GM23338 (cell line): ENCODE measurements around the gene INPP4B. TPM values are rescaled to one million over a fixed set of nuclear protein-coding genes. Genes with fewer than 3 reads are reported as not detected.

Experiments
- ATAC-seq: fragments of 200-7000 bp; cut with Tn5 transposase; 3 replicates; pipeline ENCODE4 v1.9.1; 2020
- DNase-seq: peaks from one replicate; pipeline ENCODE4 v3.0.0-alpha.2; 2015; ENCODE audit warnings: low spot score
- H2AFZ ChIP-seq: fragments of 200-600 bp; sonication (generic); 2 replicates; pipeline ENCODE4 v1.8.0; 2016; ENCODE audit warnings: antibody characterized with exemption, mild to moderate bottlenecking, moderate library complexity
- H3F3A ChIP-seq: fragments of 200-600 bp; sonication (generic); replicated peaks from 2 replicates; pipeline ENCODE4 v1.8.0; 2017; ENCODE audit warnings: antibody characterized with exemption, mixed run types, low read depth
- H3K27ac ChIP-seq: fragments of 200-600 bp; sonication (generic); 2 replicates; pipeline ENCODE4 v1.6.1; 2016; ENCODE audit warnings: low read depth
- H3K27me3 ChIP-seq: fragments of 200-600 bp; sonication (generic); 2 replicates; pipeline ENCODE4 v1.8.0; 2016; ENCODE audit warnings: mild to moderate bottlenecking, mixed run types, moderate library complexity; ENCODE audit not compliant: insufficient read depth
- H3K36me3 ChIP-seq: fragments of 200-600 bp; sonication (generic); 2 replicates; pipeline ENCODE4 v1.8.0; 2016; ENCODE audit warnings: mild to moderate bottlenecking; ENCODE audit not compliant: insufficient read depth
- H3K4me1 ChIP-seq: fragments of 200-600 bp; sonication (generic); 2 replicates; pipeline ENCODE4 v1.8.0; 2016; ENCODE audit warnings: mild to moderate bottlenecking, moderate library complexity; ENCODE audit not compliant: insufficient read depth
- H3K4me2 ChIP-seq: fragments of 200-600 bp; sonication (generic); 2 replicates; pipeline ENCODE4 v1.7.1; 2017; ENCODE audit warnings: mixed run types
- H3K4me3 ChIP-seq: fragments of 200-600 bp; sonication (generic); 2 replicates; pipeline ENCODE4 v1.6.1; 2016; ENCODE audit warnings: mixed run types
- H3K79me2 ChIP-seq: fragments of 200-600 bp; sonication (generic); replicated peaks from 2 replicates; pipeline ENCODE4 v1.8.0; 2017; ENCODE audit warnings: mild to moderate bottlenecking; ENCODE audit not compliant: insufficient read depth
- H3K9me2 ChIP-seq: fragments of 200-600 bp; sonication (generic); 2 replicates; pipeline ENCODE4 v1.8.0; 2017; ENCODE audit not compliant: insufficient read depth
- H4K20me1 ChIP-seq: fragments of 200-600 bp; sonication (generic); replicated peaks from 2 replicates; pipeline ENCODE4 v1.8.0; 2017; ENCODE audit warnings: mild to moderate bottlenecking; ENCODE audit not compliant: insufficient read depth
- H3K27ac Mint-ChIP-seq: 2 replicates; pipeline ENCODE4 v1.8.0; 2020; ENCODE audit warnings: inconsistent platforms, mild to moderate bottlenecking, moderate library complexity, mixed read lengths
- H3K27me3 Mint-ChIP-seq: 3 replicates; pipeline ENCODE4 v1.8.0; 2022; ENCODE audit warnings: low read depth, mild to moderate bottlenecking, moderate library complexity, mixed read lengths, inconsistent platforms; ENCODE audit not compliant: insufficient read depth, poor library complexity
- H3K36me3 Mint-ChIP-seq: 3 replicates; pipeline ENCODE4 v1.8.0; 2021; ENCODE audit warnings: low read depth, mild to moderate bottlenecking, inconsistent platforms, moderate library complexity, mixed read lengths
- H3K4me1 Mint-ChIP-seq: 3 replicates; pipeline ENCODE4 v1.8.0; 2020; ENCODE audit warnings: mild to moderate bottlenecking, inconsistent platforms, mixed read lengths
- H3K4me3 Mint-ChIP-seq: 3 replicates; pipeline ENCODE4 v1.8.0; 2021; ENCODE audit warnings: moderate library complexity, mild to moderate bottlenecking, inconsistent platforms, mixed read lengths
- H3K9me3 Mint-ChIP-seq: 3 replicates; pipeline ENCODE4 v1.8.0; 2020; ENCODE audit warnings: moderate library complexity, mild to moderate bottlenecking, inconsistent platforms, mixed read lengths
- ZNF114 ChIP-seq: fragments of 250-450 bp; sonication (Bioruptor Pico); IDR thresholded peaks from 2 replicates; pipeline ENCODE4 v1.5.0; 2020; ENCODE audit warnings: mild to moderate bottlenecking, moderate library complexity
- ZNF331 ChIP-seq: fragments of 250-450 bp; sonication (Bioruptor Pico); IDR thresholded peaks from 2 replicates; pipeline ENCODE4 v1.5.0; 2020; ENCODE audit warnings: low read depth, mild to moderate bottlenecking, moderate library complexity
- polyA plus RNA-seq: library from polyadenylated mRNA; unstranded; fragments of >200 nt; fragmentation: Nextera tagmentation; extraction: Ambion mirVana; gene quantifications from 2 replicates; pipeline ENCODE4 v1.2.1, GENCODE V29; 2016
- total RNA-seq: library from RNA; depleted of rRNA; stranded (reverse); fragments of >200 nt; shearing (Covaris generic); gene quantifications from 2 replicates; pipeline ENCODE4 v1.2.3, GENCODE V29; 2014
- TF ChIP-seq, protein P1 (sequence below): fragments of 250-450 bp; sonication (Bioruptor Pico); IDR thresholded peaks from 2 replicates; pipeline ENCODE4 v1.5.0; 2020; ENCODE audit warnings: mild to moderate bottlenecking, moderate library complexity
- TF ChIP-seq, protein P2 (sequence below): IDR thresholded peaks from 2 replicates; pipeline ENCODE4 v1.6.1; 2016; ENCODE audit warnings: antibody characterized with exemption

INPP4B gene
- total and polyA plus RNA-seq, 2 experiments from 2014 or later, result 0.11 to 0.14 TPM

DNA sequence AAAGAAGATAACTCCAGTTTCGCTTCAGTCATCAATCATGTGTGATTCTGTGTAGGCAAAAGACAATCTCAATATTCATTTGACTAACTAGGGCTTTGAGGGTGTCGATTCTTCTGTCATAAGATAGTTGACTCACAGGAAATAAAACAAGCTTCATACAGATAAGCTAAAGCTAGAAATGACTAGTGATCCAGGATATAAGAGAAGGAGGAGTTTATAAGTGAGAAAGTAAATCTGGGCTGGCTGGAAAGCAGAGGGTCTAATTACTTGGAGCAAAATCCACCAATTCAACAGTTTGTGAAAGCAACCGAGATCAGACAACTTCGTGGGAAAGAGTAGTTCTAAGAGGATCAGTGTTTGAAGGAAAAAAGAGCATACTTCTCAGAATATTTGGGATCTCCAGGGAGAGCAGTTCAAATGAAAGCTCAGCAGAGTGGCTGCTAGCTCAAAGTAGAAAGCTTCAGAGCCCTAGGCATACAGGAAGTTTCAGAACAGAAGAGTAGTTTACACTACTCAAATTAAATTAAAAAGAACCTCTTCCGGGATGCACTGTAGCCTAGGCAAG lies 429.3 kb downstream of the INPP4B start (continued):
- TF ChIP-seq, protein P1, sequence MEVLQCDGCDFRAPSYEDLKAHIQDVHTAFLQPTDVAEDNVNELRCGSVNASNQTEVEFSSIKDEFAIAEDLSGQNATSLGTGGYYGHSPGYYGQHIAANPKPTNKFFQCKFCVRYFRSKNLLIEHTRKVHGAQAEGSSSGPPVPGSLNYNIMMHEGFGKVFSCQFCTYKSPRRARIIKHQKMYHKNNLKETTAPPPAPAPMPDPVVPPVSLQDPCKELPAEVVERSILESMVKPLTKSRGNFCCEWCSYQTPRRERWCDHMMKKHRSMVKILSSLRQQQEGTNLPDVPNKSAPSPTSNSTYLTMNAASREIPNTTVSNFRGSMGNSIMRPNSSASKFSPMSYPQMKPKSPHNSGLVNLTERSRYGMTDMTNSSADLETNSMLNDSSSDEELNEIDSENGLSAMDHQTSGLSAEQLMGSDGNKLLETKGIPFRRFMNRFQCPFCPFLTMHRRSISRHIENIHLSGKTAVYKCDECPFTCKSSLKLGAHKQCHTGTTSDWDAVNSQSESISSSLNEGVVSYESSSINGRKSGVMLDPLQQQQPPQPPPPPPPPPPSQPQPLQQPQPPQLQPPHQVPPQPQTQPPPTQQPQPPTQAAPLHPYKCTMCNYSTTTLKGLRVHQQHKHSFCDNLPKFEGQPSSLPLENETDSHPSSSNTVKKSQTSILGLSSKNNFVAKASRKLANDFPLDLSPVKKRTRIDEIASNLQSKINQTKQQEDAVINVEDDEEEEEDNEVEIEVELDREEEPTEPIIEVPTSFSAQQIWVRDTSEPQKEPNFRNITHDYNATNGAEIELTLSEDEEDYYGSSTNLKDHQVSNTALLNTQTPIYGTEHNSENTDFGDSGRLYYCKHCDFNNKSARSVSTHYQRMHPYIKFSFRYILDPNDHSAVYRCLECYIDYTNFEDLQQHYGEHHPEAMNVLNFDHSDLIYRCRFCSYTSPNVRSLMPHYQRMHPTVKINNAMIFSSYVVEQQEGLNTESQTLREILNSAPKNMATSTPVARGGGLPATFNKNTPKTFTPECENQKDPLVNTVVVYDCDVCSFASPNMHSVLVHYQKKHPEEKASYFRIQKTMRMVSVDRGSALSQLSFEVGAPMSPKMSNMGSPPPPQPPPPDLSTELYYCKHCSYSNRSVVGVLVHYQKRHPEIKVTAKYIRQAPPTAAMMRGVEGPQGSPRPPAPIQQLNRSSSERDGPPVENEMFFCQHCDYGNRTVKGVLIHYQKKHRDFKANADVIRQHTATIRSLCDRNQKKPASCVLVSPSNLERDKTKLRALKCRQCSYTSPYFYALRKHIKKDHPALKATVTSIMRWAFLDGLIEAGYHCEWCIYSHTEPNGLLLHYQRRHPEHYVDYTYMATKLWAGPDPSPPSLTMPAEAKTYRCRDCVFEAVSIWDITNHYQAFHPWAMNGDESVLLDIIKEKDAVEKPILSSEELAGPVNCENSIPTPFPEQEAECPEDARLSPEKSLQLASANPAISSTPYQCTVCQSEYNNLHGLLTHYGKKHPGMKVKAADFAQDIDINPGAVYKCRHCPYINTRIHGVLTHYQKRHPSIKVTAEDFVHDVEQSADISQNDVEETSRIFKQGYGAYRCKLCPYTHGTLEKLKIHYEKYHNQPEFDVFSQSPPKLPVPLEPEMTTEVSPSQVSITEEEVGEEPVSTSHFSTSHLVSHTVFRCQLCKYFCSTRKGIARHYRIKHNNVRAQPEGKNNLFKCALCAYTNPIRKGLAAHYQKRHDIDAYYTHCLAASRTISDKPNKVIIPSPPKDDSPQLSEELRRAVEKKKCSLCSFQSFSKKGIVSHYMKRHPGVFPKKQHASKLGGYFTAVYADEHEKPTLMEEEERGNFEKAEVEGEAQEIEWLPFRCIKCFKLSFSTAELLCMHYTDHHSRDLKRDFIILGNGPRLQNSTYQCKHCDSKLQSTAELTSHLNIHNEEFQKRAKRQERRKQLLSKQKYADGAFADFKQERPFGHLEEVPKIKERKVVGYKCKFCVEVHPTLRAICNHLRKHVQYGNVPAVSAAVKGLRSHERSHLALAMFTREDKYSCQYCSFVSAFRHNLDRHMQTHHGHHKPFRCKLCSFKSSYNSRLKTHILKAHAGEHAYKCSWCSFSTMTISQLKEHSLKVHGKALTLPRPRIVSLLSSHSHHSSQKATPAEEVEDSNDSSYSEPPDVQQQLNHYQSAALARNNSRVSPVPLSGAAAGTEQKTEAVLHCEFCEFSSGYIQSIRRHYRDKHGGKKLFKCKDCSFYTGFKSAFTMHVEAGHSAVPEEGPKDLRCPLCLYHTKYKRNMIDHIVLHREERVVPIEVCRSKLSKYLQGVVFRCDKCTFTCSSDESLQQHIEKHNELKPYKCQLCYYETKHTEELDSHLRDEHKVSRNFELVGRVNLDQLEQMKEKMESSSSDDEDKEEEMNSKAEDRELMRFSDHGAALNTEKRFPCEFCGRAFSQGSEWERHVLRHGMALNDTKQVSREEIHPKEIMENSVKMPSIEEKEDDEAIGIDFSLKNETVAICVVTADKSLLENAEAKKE (CRISPR knock-in tag), result no peak
- TF ChIP-seq ZNF331 (CRISPR knock-in tag) (no peak), ZNF114 (no peak)

DNA sequence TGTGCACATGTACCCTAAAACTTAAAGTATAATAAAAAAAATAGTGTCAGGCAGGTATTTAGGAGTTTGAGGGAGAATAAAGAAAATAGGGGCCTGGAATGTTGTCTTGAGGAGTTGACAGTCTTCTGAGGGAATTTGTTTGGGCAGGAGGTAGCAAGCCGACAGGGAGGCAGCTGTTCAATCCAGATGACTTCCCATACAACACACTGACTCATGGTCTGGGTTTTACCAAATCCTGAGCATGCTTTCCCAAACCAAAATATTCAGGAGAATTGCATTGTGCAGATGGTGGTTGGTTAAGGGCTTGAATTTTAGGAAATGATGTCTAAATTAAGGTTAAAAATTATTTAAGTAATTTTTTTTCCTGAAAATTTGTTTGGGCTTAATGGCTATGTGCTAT lies 430.0 kb downstream of the INPP4B start:
- Histone ChIP-seq H3K27ac (no peak overlapping the region), H3K4me2 (no peak overlapping the region)
- no peak overlapping the region for H3K4me3 Mint-ChIP-seq
- TF ChIP-seq, protein P2, sequence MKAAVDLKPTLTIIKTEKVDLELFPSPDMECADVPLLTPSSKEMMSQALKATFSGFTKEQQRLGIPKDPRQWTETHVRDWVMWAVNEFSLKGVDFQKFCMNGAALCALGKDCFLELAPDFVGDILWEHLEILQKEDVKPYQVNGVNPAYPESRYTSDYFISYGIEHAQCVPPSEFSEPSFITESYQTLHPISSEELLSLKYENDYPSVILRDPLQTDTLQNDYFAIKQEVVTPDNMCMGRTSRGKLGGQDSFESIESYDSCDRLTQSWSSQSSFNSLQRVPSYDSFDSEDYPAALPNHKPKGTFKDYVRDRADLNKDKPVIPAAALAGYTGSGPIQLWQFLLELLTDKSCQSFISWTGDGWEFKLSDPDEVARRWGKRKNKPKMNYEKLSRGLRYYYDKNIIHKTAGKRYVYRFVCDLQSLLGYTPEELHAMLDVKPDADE, result no peak
- TF ChIP-seq, protein P1 (CRISPR knock-in tag), result no peak

More for the DNA sequence above, 430.0 kb downstream of the INPP4B start:
- Mint-ChIP-seq H3K36me3 (no peaks in the 10 kb centered on the region), H3K27ac (no peak overlapping the region), H3K27me3 (no peaks in the 10 kb centered on the region), H3K9me3 (no peaks in the 10 kb centered on the region; the same call in 2 of the 3 replicates), H3K4me1 (peaks cover 14% of the 10 kb centered on the region; the same call in 2 of the 3 replicates)
- ATAC-seq (no peak), DNase-seq (no peak)
- H2AFZ ChIP-seq, result no peak overlapping the region
- no peaks in the 10 kb centered on the region for H4K20me1 ChIP-seq
- H3F3A ChIP-seq, result no peaks in the 10 kb centered on the region
- no peak overlapping the region for H3K4me3 ChIP-seq
- H3K36me3 ChIP-seq, result no peaks in the 10 kb centered on the region
- H3K79me2 ChIP-seq, result no peaks in the 10 kb centered on the region
- H3K4me1 ChIP-seq, result peaks cover 7% of the 10 kb centered on the region; the same call in 1 of the 2 replicates
- H3K27me3 ChIP-seq, result no peaks in the 10 kb centered on the region
- no peaks in the 10 kb centered on the region for H3K9me2 ChIP-seq
